HepG2 (cell line): ENCODE data around the gene RABGAP1L. TPM values are rescaled to one million over a fixed set of nuclear protein-coding genes. Genes with fewer than 3 reads are reported as not detected.

ENCODE experiments used
- HMGA1 ChIP-seq: sonication (generic); formaldehyde crosslinking; conservative IDR thresholded peaks from 2 replicates; pipeline ENCODE4 v1.4.0; 2020; ENCODE audit warnings: missing genetic modification reagents
- HMGXB4 ChIP-seq, 2 experiments: sonication (generic) in 1 of 2; formaldehyde crosslinking in 1 of 2; IDR thresholded peaks; 2 replicates each; pipeline versions ENCODE4 v1.4.0 to v1.6.1; 2018 to 2020; ENCODE audit warnings: missing genetic modification reagents in 2 of 2, borderline replicate concordance in 1 of 2, low read depth in 1 of 2, mild to moderate bottlenecking in 1 of 2, missing biosample characterization in 1 of 2
- MED8 ChIP-seq: sonication (generic); formaldehyde crosslinking; IDR thresholded peaks from 2 replicates; pipeline ENCODE4 v1.8.1; 2023; ENCODE audit warnings: mild to moderate bottlenecking, missing genetic modification reagents; ENCODE audit not compliant: insufficient replicate concordance
- MZF1 ChIP-seq: sonication (generic); formaldehyde crosslinking; IDR thresholded peaks from 2 replicates; pipeline ENCODE4 v1.8.1; 2023; ENCODE audit warnings: mild to moderate bottlenecking, missing genetic modification reagents, borderline replicate concordance
- PITX1 ChIP-seq: sonication (generic); formaldehyde crosslinking; IDR thresholded peaks from 2 replicates; pipeline ENCODE4 v1.5.1; 2020; ENCODE audit warnings: mild to moderate bottlenecking, missing genetic modification reagents
- TEAD2 ChIP-seq: sonication (generic); formaldehyde crosslinking; IDR thresholded peaks from 2 replicates; pipeline ENCODE4 v1.9.0; 2021; ENCODE audit warnings: missing genetic modification reagents
- THAP9 ChIP-seq: sonication (generic); formaldehyde crosslinking; IDR thresholded peaks from 2 replicates; pipeline ENCODE4; 2020; ENCODE audit warnings: missing genetic modification reagents, mild to moderate bottlenecking, borderline replicate concordance
- WIZ ChIP-seq: sonication (generic); formaldehyde crosslinking; IDR thresholded peaks from 2 replicates; pipeline ENCODE4 v1.5.1; 2020; ENCODE audit warnings: mild to moderate bottlenecking, missing genetic modification reagents
- ZNF431 ChIP-seq: sonication (generic); formaldehyde crosslinking; IDR thresholded peaks from 2 replicates; pipeline ENCODE4 v1.9.0; 2022; ENCODE audit warnings: missing genetic modification reagents, low read depth, mild to moderate bottlenecking, borderline replicate concordance
- ZNF547 ChIP-seq: sonication (generic); formaldehyde crosslinking; IDR thresholded peaks from 2 replicates; pipeline ENCODE4 v1.5.1; 2020; ENCODE audit warnings: mild to moderate bottlenecking, missing genetic modification reagents
- ZNF558 ChIP-seq: sonication (generic); formaldehyde crosslinking; IDR thresholded peaks from 2 replicates; pipeline ENCODE4 v1.9.0; 2022; ENCODE audit warnings: mild to moderate bottlenecking, missing genetic modification reagents, borderline replicate concordance
- ZNF589 ChIP-seq: sonication (generic); formaldehyde crosslinking; conservative IDR thresholded peaks from 2 replicates; pipeline ENCODE4 v1.8.0; 2022; ENCODE audit warnings: mild to moderate bottlenecking, moderate library complexity, missing genetic modification reagents
- ZSCAN30 ChIP-seq: sonication (generic); formaldehyde crosslinking; IDR thresholded peaks from 2 replicates; pipeline ENCODE4 v1.5.0; 2020; ENCODE audit warnings: mild to moderate bottlenecking, missing genetic modification reagents
- polyA plus RNA-seq, 8 experiments: library from polyadenylated mRNA; depleted of rRNA in 3 of 8; stranded (reverse) in 7 of 8; unstranded in 1 of 8; fragments of >200 nt; fragmentation: Illumina TruSeq in 4 of 8; extraction: Trizol in 4 of 8; gene quantifications; 2 replicates each; pipeline versions ENCODE4 v1.2.1 to v1.2.3, GENCODE V29; 2011 to 2016; ENCODE audit warnings: low read depth in 4 of 8, missing spikeins in 1 of 8, mixed read lengths in 1 of 8; ENCODE audit not compliant: insufficient read depth in 1 of 8
- total RNA-seq, 5 experiments: library from RNA; depleted of rRNA; stranded (reverse); fragments of >200 nt; fragmentation: Illumina TruSeq; extraction: Trizol; gene quantifications; 2 replicates each; pipeline ENCODE4 v1.2.3, GENCODE V29; 2016; ENCODE audit warnings: low read depth in 1 of 5
- TF ChIP-seq, protein P1 (sequence below): fragments of 450-650 bp; IDR thresholded peaks from 2 replicates; pipeline ENCODE4 v1.6.1; 2017
- TF ChIP-seq, protein P2 (sequence below): sonication (generic); formaldehyde crosslinking; IDR thresholded peaks from 2 replicates; pipeline ENCODE4 v1.4.0; 2020; ENCODE audit warnings: missing genetic modification reagents
- TF ChIP-seq, protein P3 (sequence below): IDR thresholded peaks from 2 replicates; pipeline ENCODE4 v1.6.1; 2016

The RABGAP1L gene
- total and polyA plus RNA-seq, 2 of the 13 experiments (the other 11 are each of a cell fraction or from before 2014, with no cell fraction given) = 7.9 to 22.6 TPM

DNA sequence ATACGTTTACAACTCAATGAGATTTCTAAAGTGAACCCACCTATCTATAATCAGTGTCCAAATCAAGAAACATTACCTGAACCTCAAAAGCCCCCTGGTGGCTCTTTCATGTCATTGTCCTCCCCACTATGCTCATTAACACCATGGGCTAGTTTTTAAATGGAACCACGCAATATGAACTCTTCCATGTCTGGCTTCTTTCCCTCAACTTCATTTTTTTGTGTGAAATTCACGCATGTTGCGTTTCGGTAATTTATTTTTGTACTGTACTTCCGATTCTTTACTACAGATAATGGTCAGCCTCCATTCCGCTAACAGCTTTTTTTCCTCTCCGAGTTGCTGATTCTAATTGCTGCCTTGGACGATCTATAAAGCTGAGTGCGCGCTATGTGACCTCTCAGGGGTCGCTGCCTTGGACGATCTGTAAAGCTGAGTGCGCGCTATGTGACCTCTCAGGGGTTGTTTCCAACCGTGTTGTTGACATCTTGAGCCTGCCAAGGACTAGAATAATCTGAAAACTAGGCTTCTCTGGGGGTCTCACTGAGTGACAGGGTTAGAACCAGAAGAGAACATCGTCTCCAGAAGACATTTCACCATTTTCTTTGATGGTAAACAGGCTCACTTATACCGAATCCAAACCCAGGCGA is 839.4 kb downstream of the RABGAP1L start (continued):
- TF ChIP-seq MZF1 (CRISPR knock-in tag) = no peak
- TF ChIP-seq TEAD2 = no peak
- TF ChIP-seq, protein P1, sequence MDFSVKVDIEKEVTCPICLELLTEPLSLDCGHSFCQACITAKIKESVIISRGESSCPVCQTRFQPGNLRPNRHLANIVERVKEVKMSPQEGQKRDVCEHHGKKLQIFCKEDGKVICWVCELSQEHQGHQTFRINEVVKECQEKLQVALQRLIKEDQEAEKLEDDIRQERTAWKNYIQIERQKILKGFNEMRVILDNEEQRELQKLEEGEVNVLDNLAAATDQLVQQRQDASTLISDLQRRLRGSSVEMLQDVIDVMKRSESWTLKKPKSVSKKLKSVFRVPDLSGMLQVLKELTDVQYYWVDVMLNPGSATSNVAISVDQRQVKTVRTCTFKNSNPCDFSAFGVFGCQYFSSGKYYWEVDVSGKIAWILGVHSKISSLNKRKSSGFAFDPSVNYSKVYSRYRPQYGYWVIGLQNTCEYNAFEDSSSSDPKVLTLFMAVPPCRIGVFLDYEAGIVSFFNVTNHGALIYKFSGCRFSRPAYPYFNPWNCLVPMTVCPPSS = no peak
- TF ChIP-seq HMGXB4 (CRISPR knock-in tag; IDR thresholded peaks at IDR 0.05; ENCODE audit: borderline replicate concordance in 1 of 2, low read depth in 1 of 2) = peak in 1 of 2 experiments; percentile 50; a peak in 1 of 4 replicates
- TF ChIP-seq THAP9 = no peak
- no peak for TF ChIP-seq ZNF547 (CRISPR knock-in tag)
- TF ChIP-seq ZNF431 (CRISPR knock-in tag) = no peak
- no peak for TF ChIP-seq ZSCAN30 (CRISPR knock-in tag)
- TF ChIP-seq, protein P2, sequence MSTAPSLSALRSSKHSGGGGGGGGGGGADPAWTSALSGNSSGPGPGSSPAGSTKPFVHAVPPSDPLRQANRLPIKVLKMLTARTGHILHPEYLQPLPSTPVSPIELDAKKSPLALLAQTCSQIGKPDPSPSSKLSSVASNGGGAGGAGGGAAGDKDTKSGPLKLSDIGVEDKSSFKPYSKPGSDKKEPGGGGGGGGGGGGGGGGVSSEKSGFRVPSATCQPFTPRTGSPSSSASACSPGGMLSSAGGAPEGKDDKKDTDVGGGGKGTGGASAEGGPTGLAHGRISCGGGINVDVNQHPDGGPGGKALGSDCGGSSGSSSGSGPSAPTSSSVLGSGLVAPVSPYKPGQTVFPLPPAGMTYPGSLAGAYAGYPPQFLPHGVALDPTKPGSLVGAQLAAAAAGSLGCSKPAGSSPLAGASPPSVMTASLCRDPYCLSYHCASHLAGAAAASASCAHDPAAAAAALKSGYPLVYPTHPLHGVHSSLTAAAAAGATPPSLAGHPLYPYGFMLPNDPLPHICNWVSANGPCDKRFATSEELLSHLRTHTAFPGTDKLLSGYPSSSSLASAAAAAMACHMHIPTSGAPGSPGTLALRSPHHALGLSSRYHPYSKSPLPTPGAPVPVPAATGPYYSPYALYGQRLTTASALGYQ = no peak
- 0 out of 2 replicates have a peak, but pooled peaks have one; percentile 13 for TF ChIP-seq ZNF558 (CRISPR knock-in tag)
- TF ChIP-seq WIZ (CRISPR knock-in tag) = no peak
- TF ChIP-seq, protein P3, sequence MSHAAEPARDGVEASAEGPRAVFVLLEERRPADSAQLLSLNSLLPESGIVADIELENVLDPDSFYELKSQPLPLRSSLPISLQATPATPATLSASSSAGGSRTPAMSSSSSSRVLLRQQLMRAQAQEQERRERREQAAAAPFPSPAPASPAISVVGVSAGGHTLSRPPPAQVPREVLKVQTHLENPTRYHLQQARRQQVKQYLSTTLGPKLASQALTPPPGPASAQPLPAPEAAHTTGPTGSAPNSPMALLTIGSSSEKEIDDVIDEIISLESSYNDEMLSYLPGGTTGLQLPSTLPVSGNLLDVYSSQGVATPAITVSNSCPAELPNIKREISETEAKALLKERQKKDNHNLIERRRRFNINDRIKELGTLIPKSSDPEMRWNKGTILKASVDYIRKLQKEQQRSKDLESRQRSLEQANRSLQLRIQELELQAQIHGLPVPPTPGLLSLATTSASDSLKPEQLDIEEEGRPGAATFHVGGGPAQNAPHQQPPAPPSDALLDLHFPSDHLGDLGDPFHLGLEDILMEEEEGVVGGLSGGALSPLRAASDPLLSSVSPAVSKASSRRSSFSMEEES (CRISPR knock-in tag) = no peak
- TF ChIP-seq HMGA1 = no peak
- TF ChIP-seq PITX1 (CRISPR knock-in tag) = no peak
- TF ChIP-seq MED8 (CRISPR knock-in tag) = no peak
- no peak for TF ChIP-seq ZNF589 (CRISPR knock-in tag)
